Measurements from ENCODE around the gene GCSH. TPM values are rescaled to one million over a fixed set of nuclear protein-coding genes. Genes with fewer than 3 reads are reported as not detected.

GCSH gene
- total RNA-seq, 2 experiments from 2014 or later, result 11.7 to 42.5 TPM

DNA sequence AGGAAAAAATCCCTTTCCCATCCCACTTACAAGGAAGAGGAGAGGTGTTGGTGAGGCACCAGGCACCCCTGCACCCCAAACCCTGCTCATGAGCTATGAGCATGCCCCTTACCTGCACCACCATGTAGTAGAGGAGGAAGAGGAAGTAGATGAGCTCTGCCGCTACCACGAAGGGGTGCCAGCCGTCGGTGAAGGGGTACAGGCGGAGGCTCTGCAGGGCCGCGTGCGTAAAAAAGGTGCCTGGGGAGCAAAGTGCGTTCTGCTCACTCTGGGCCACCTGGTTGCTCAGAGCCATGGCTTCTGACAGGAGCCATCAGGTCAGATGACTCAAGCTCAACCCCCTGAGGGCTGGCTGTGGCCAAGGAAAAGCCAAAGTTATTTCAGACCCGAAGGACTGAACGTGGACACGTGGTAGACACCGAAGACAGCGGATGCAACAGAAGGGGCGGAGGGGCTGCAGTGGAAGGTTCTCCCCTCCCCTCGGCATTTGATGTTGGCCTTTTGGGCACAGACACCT, 25.3 kb upstream of the GCSH start:
- Histone ChIP-seq H3K4me3 (ENCODE audit: low read depth, low read length, poor library complexity, severe bottlenecking) (no peak overlapping the region), H3K9me3 (ENCODE audit: low read length) (no peaks in the 10 kb centered on the region), H3K27ac (ENCODE audit: low read depth, low read length, poor library complexity, severe bottlenecking) (no peak overlapping the region), H4K20me1 (ENCODE audit: insufficient read depth, low read length) (no peaks in the 10 kb centered on the region), H3K4me2 (ENCODE audit: low read length) (no peak overlapping the region), H3K4me1 (ENCODE audit: insufficient read depth, low read length, poor library complexity, severe bottlenecking) (peaks cover 10% of the 10 kb centered on the region), H3K9me2 (ENCODE audit: insufficient read depth, low read length) (no peaks in the 10 kb centered on the region), H2AFZ (ENCODE audit: low read length) (no peak overlapping the region), H3K79me2 (ENCODE audit: insufficient read depth, low read depth, low read length) (no peaks in the 10 kb centered on the region), H3K36me3 (ENCODE audit: insufficient read depth, low read length) (no peaks in the 10 kb centered on the region)
- CTCF ChIA-PET (ENCODE audit: unreplicated experiment), result no interaction called here
- TF ChIP-seq, protein P1, sequence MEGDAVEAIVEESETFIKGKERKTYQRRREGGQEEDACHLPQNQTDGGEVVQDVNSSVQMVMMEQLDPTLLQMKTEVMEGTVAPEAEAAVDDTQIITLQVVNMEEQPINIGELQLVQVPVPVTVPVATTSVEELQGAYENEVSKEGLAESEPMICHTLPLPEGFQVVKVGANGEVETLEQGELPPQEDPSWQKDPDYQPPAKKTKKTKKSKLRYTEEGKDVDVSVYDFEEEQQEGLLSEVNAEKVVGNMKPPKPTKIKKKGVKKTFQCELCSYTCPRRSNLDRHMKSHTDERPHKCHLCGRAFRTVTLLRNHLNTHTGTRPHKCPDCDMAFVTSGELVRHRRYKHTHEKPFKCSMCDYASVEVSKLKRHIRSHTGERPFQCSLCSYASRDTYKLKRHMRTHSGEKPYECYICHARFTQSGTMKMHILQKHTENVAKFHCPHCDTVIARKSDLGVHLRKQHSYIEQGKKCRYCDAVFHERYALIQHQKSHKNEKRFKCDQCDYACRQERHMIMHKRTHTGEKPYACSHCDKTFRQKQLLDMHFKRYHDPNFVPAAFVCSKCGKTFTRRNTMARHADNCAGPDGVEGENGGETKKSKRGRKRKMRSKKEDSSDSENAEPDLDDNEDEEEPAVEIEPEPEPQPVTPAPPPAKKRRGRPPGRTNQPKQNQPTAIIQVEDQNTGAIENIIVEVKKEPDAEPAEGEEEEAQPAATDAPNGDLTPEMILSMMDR (conservative IDR thresholded peaks at IDR 0.05; ENCODE audit: low read length), result no peak
- TF ChIP-seq EZH2phosphoT487 (IDR thresholded peaks at IDR 0.05; ENCODE audit: borderline replicate concordance, low read depth, low read length), result no peak
- BruUV-seq (replicated peaks), result no TSS peak
- intact Hi-C loops (cut with micrococcal nuclease; ENCODE audit: unreplicated experiment), result no loop called here
- no peak for DNase-seq (ENCODE audit: low spot score)
- POLR2A ChIA-PET, result interaction anchor here (0.7 kb wide), 1 partner anchor 156 kb away, joined by 4 read pairs; no protein-coding TSS in a partner anchor

GRCh38 chr16:81117436-81117835, 21.2 kb upstream of the GCSH start:
- no peaks in the 10 kb centered on the region for H3K79me2 ChIP-seq (ENCODE audit: insufficient read depth, low read depth, low read length)
- H3K4me2 ChIP-seq (ENCODE audit: low read length), result no peak overlapping the region
- no TSS peak for BruUV-seq (replicated peaks)
- H3K4me1 ChIP-seq (ENCODE audit: insufficient read depth, low read length, poor library complexity, severe bottlenecking), result peaks cover 10% of the 10 kb centered on the region
- H3K4me3 ChIP-seq (ENCODE audit: low read depth, low read length, poor library complexity, severe bottlenecking), result no peak overlapping the region
- H3K9me3 ChIP-seq (ENCODE audit: low read length), result no peaks in the 10 kb centered on the region
- CTCF ChIA-PET (ENCODE audit: unreplicated experiment), result no interaction called here
- no peak for DNase-seq (ENCODE audit: low spot score)
- H3K9me2 ChIP-seq (ENCODE audit: insufficient read depth, low read length), result no peaks in the 10 kb centered on the region
- POLR2A ChIA-PET, result no interaction called here
- H2AFZ ChIP-seq (ENCODE audit: low read length), result no peak overlapping the region
- intact Hi-C loops (cut with micrococcal nuclease; ENCODE audit: unreplicated experiment), result no loop called here
- no peaks in the 10 kb centered on the region for H4K20me1 ChIP-seq (ENCODE audit: insufficient read depth, low read length)
- H3K27ac ChIP-seq (ENCODE audit: low read depth, low read length, poor library complexity, severe bottlenecking), result no peak overlapping the region
- no peak for TF ChIP-seq EZH2phosphoT487 (IDR thresholded peaks at IDR 0.05; ENCODE audit: borderline replicate concordance, low read depth, low read length)
- TF ChIP-seq, protein P1 (conservative IDR thresholded peaks at IDR 0.05; ENCODE audit: low read length), result no peak
- H3K36me3 ChIP-seq (ENCODE audit: insufficient read depth, low read length), result no peaks in the 10 kb centered on the region

- Histone ChIP-seq H3K36me3 (ENCODE audit: insufficient read depth, low read length) (no peaks in the 10 kb centered on the region), H3K9me3 (ENCODE audit: low read length) (no peaks in the 10 kb centered on the region), H3K4me3 (ENCODE audit: low read depth, low read length, poor library complexity, severe bottlenecking) (no peak overlapping the region), H3K79me2 (ENCODE audit: insufficient read depth, low read depth, low read length) (no peaks in the 10 kb centered on the region), H3K4me2 (ENCODE audit: low read length) (no peak overlapping the region), H4K20me1 (ENCODE audit: insufficient read depth, low read length) (no peaks in the 10 kb centered on the region), H3K4me1 (ENCODE audit: insufficient read depth, low read length, poor library complexity, severe bottlenecking) (peaks cover 10% of the 10 kb centered on the region), H2AFZ (ENCODE audit: low read length) (no peak overlapping the region), H3K27ac (ENCODE audit: low read depth, low read length, poor library complexity, severe bottlenecking) (no peak overlapping the region), H3K9me2 (ENCODE audit: insufficient read depth, low read length) (no peaks in the 10 kb centered on the region)
- intact Hi-C loops (cut with micrococcal nuclease; ENCODE audit: unreplicated experiment), result no loop called here
- no peak for TF ChIP-seq EZH2phosphoT487 (IDR thresholded peaks at IDR 0.05; ENCODE audit: borderline replicate concordance, low read depth, low read length)
- TF ChIP-seq, protein P1 (conservative IDR thresholded peaks at IDR 0.05; ENCODE audit: low read length), result no peak
- ChIA-PET POLR2A (no interaction called here), CTCF (ENCODE audit: unreplicated experiment) (no interaction called here)
- no TSS peak for BruUV-seq (replicated peaks)
- no peak for DNase-seq (ENCODE audit: low spot score)
These were observed 20.1 kb upstream of the GCSH start for GRCh38 chr16:81116285-81116684.
